IMR-90 (cell line): ENCODE results near the gene ZNF337. TPM values are rescaled to one million over a fixed set of nuclear protein-coding genes. Genes with fewer than 3 reads are reported as not detected.

Experiments used
- ATAC-seq: fragments of 200-7000 bp; cut with Tn5 transposase; 2 replicates; pipeline ENCODE4 v1.9.1; 2020; ENCODE audit warnings: low read depth, mild to moderate bottlenecking, moderate library complexity
- BruUV-seq: library from RNA; stranded (reverse); fragments of 400-500 nt; replicated peaks from 2 replicates; lab custom pipeline; 2021; lab: Mats Ljungman, UMichigan
- CTCF ChIA-PET: fragments of 300-600 bp; formaldehyde crosslinking; extraction: SDS; loops from one replicate; lab custom pipeline; 2021; ENCODE audit warnings: antibody characterized with exemption; lab: Yijun Ruan, JAX
- POLR2A ChIA-PET: fragments of 300-600 bp; sonication (Branson Sonifier 250); formaldehyde crosslinking; loops from one replicate; lab custom pipeline; 2022; ENCODE audit warnings: antibody characterized with exemption; ENCODE audit not compliant: unreplicated experiment; lab: Charles Lee
- DNase-seq: peaks from one replicate; pipeline ENCODE4 v3.0.0; 2013
- H2AFZ ChIP-seq: replicated peaks from 2 replicates; pipeline ENCODE3; 2013; ENCODE audit warnings: low read length, mild to moderate bottlenecking; ENCODE audit not compliant: poor library complexity
- H2AK5ac ChIP-seq: 2 replicates; pipeline ENCODE4 v1.6.1; 2013; ENCODE audit warnings: low read depth, low read length, inconsistent platforms
- H2AK9ac ChIP-seq: replicated peaks from 2 replicates; pipeline ENCODE3; 2013; ENCODE audit warnings: mild to moderate bottlenecking, low read depth, low read length, moderate library complexity; ENCODE audit not compliant: poor library complexity
- H2BK120ac ChIP-seq: 2 replicates; pipeline ENCODE4 v1.6.1; 2013; ENCODE audit warnings: low read depth, low read length, inconsistent platforms
- H2BK15ac ChIP-seq: 3 replicates; pipeline ENCODE4 v1.6.1; 2013; ENCODE audit warnings: low read depth, low read length, inconsistent platforms
- H2BK20ac ChIP-seq: 2 replicates; pipeline ENCODE4 v1.6.1; 2013; ENCODE audit warnings: low read depth, mild to moderate bottlenecking, inconsistent platforms, low read length, moderate library complexity
- H2BK5ac ChIP-seq: 2 replicates; pipeline ENCODE4 v1.6.1; 2013; ENCODE audit warnings: mild to moderate bottlenecking, low read depth, low read length, inconsistent platforms; ENCODE audit not compliant: poor library complexity, severe bottlenecking
- H3K14ac ChIP-seq: replicated peaks from 2 replicates; pipeline ENCODE4 v1.6.1; 2013; ENCODE audit warnings: low read depth, low read length, inconsistent platforms
- H3K18ac ChIP-seq: 2 replicates; pipeline ENCODE4 v1.6.1; 2013; ENCODE audit warnings: low read depth, low read length, control low read depth
- H3K23ac ChIP-seq: 2 replicates; pipeline ENCODE4 v1.6.1; 2013; ENCODE audit warnings: low read depth, low read length, inconsistent platforms
- H3K27ac ChIP-seq: 2 replicates; pipeline ENCODE4 v1.5.1; 2013; ENCODE audit warnings: mild to moderate bottlenecking, control low read depth, low read length; ENCODE audit not compliant: insufficient read depth
- H3K27me3 ChIP-seq: 2 replicates; pipeline ENCODE4 v1.6.1; 2013; ENCODE audit warnings: low read length; ENCODE audit not compliant: control insufficient read depth, insufficient read depth
- H3K36me3 ChIP-seq: 2 replicates; pipeline ENCODE4 v1.6.1; 2013; ENCODE audit warnings: low read length, mixed read lengths; ENCODE audit not compliant: control insufficient read depth, insufficient read depth
- H3K4ac ChIP-seq: 2 replicates; pipeline ENCODE4 v1.6.1; 2013; ENCODE audit warnings: low read depth, low read length, inconsistent platforms
- H3K4me1 ChIP-seq: 2 replicates; pipeline ENCODE4 v1.6.1; 2013; ENCODE audit warnings: low read length, mixed read lengths; ENCODE audit not compliant: control insufficient read depth, insufficient read depth
- H3K4me2 ChIP-seq: 2 replicates; pipeline ENCODE4 v1.6.1; 2013; ENCODE audit warnings: low read depth, mild to moderate bottlenecking, control low read depth, low read length, moderate library complexity
- H3K4me3 ChIP-seq: 2 replicates; pipeline ENCODE4 v1.5.1; 2013; ENCODE audit warnings: low read depth, mild to moderate bottlenecking, control low read depth, low read length, moderate library complexity; ENCODE audit not compliant: insufficient read depth
- H3K56ac ChIP-seq: 2 replicates; pipeline ENCODE4 v1.6.1; 2013; ENCODE audit warnings: low read length, inconsistent platforms; ENCODE audit not compliant: insufficient read depth; ENCODE audit errors: extremely low read depth
- H3K79me1 ChIP-seq, 2 experiments: 2 replicates each; pipeline ENCODE4 v1.6.1; 2013; ENCODE audit warnings: low read length in 2 of 2, inconsistent platforms in 1 of 2, low read depth in 1 of 2
- H3K9ac ChIP-seq: 2 replicates; pipeline ENCODE4 v1.6.1; 2013; ENCODE audit warnings: low read depth, low read length, control low read depth
- H3K9me1 ChIP-seq: 2 replicates; pipeline ENCODE4 v1.6.1; 2013; ENCODE audit warnings: low read length, inconsistent platforms; ENCODE audit not compliant: insufficient read depth
- H3K9me3 ChIP-seq: 2 replicates; pipeline ENCODE4 v1.6.1; 2013; ENCODE audit warnings: low read length; ENCODE audit not compliant: control insufficient read depth, insufficient read depth
- H4K20me1 ChIP-seq: 2 replicates; pipeline ENCODE4 v1.6.1; 2013; ENCODE audit warnings: low read length, inconsistent platforms; ENCODE audit not compliant: insufficient read depth
- H4K5ac ChIP-seq: 2 replicates; pipeline ENCODE4 v1.6.1; 2013; ENCODE audit warnings: mild to moderate bottlenecking, low read depth, low read length, control low read depth
- H4K8ac ChIP-seq, 2 experiments: 2 replicates each; pipeline ENCODE4 v1.6.1; 2013; ENCODE audit warnings: low read depth in 2 of 2, low read length in 2 of 2, control low read depth in 1 of 2, inconsistent platforms in 1 of 2
- H4K91ac ChIP-seq: 2 replicates; pipeline ENCODE4 v1.6.1; 2013; ENCODE audit warnings: low read depth, low read length, inconsistent platforms; ENCODE audit not compliant: insufficient read depth
- BHLHE40 ChIP-seq: fragments of 150-350 bp; IDR thresholded peaks from 2 replicates; pipeline ENCODE4 v1.6.1; 2016; ENCODE audit warnings: mild to moderate bottlenecking, low read depth, low read length
- CEBPB ChIP-seq: IDR thresholded peaks from 2 replicates; pipeline ENCODE4 v1.6.1; 2012; ENCODE audit warnings: low read depth, low read length, improper control_type of control experiment
- CHD1 ChIP-seq: IDR thresholded peaks from 2 replicates; pipeline ENCODE4 v1.6.1; 2012; ENCODE audit warnings: low read depth, low read length, improper control_type of control experiment
- CTCF ChIP-seq: conservative IDR thresholded peaks from 2 replicates; pipeline ENCODE4 v1.5.1; 2012; ENCODE audit warnings: mild to moderate bottlenecking, low read depth, low read length, improper control_type of control experiment
- ELK1 ChIP-seq: fragments of 150-350 bp; IDR thresholded peaks from 2 replicates; pipeline ENCODE4 v1.6.1; 2016; ENCODE audit warnings: low read depth, mild to moderate bottlenecking, low read length, moderate library complexity, borderline replicate concordance
- FOS ChIP-seq: fragments of 150-350 bp; IDR thresholded peaks from 2 replicates; pipeline ENCODE4 v1.6.1; 2016; ENCODE audit warnings: low read depth, low read length
- MAFK ChIP-seq: IDR thresholded peaks from 2 replicates; pipeline ENCODE4 v1.6.1; 2012; ENCODE audit warnings: low read depth, low read length, improper control_type of control experiment
- MAZ ChIP-seq: IDR thresholded peaks from 2 replicates; pipeline ENCODE4 v1.6.1; 2012; ENCODE audit warnings: low read depth, mild to moderate bottlenecking, low read length, improper control_type of control experiment, moderate library complexity, borderline replicate concordance
- MXI1 ChIP-seq: IDR thresholded peaks from 2 replicates; pipeline ENCODE4 v1.6.1; 2012; ENCODE audit warnings: low read depth, mild to moderate bottlenecking, low read length, moderate library complexity, borderline replicate concordance
- NFE2L2 ChIP-seq: fragments of 150-350 bp; IDR thresholded peaks from 2 replicates; pipeline ENCODE4 v1.6.1; 2016; ENCODE audit warnings: low read depth, mild to moderate bottlenecking, low read length
- POLR2A ChIP-seq: IDR thresholded peaks from 2 replicates; pipeline ENCODE4 v1.6.1; 2012; ENCODE audit warnings: mild to moderate bottlenecking, low read depth, low read length
- RAD21 ChIP-seq: IDR thresholded peaks from 2 replicates; pipeline ENCODE4 v1.6.1; 2012; ENCODE audit warnings: low read length, improper control_type of control experiment
- RCOR1 ChIP-seq: IDR thresholded peaks from 2 replicates; pipeline ENCODE4 v1.6.1; 2012; ENCODE audit warnings: mild to moderate bottlenecking, low read length, improper control_type of control experiment; ENCODE audit not compliant: insufficient replicate concordance
- RFX5 ChIP-seq: IDR thresholded peaks from 2 replicates; pipeline ENCODE4 v1.8.0; 2012; ENCODE audit warnings: low read depth, mild to moderate bottlenecking, low read length, moderate library complexity
- SMC3 ChIP-seq: fragments of 150-350 bp; IDR thresholded peaks from 2 replicates; pipeline ENCODE4 v1.6.1; 2016; ENCODE audit warnings: low read depth, mild to moderate bottlenecking, antibody characterized with exemption, low read length, moderate library complexity
- USF2 ChIP-seq: fragments of 150-350 bp; IDR thresholded peaks from 2 replicates; pipeline ENCODE4 v1.6.1; 2017; ENCODE audit warnings: mild to moderate bottlenecking, antibody characterized with exemption, low read length, low read depth
- WGBS, 2 experiments: methylation state at CpG; one replicate each; pipeline versions ENCODE4 v1.1.5 to v1.1.7; 2013; ENCODE audit warnings: missing lambda C conversion rate in 2 of 2; ENCODE audit not compliant: insufficient read length in 1 of 2; ENCODE audit errors: extremely low coverage in 2 of 2; 5-methylcytosine and 5-hydroxymethylcytosine counted together
- dilution Hi-C: fragments of 300-500 bp; cut with HindIII; formaldehyde crosslinking; loops from one replicate; pipeline ENCODE4 v1.14.3; 2018; ENCODE audit warnings: low sequenced_read_pairs; ENCODE audit not compliant: unreplicated experiment
- in situ Hi-C: fragments of 300-500 bp; cut with MboI; formaldehyde crosslinking; loops from 3 replicates; pipeline ENCODE4 v1.14.3; 2019; ENCODE audit warnings: low sequenced_read_pairs, inconsistent platforms, mixed read lengths
- intact Hi-C: fragments of 100-400 bp; cut with micrococcal nuclease; formaldehyde crosslinking; loops from 2 replicates; pipeline ENCODE4 v1.10.0; 2022
- polyA plus RNA-seq, 3 experiments: library from polyadenylated mRNA; depleted of rRNA; stranded (reverse); fragments of >200 nt; gene quantifications; 2 replicates each; pipeline ENCODE4 v1.2.3, GENCODE V29; 2012; ENCODE audit warnings: low replicate concordance in 1 of 3
- total RNA-seq: library from RNA; depleted of rRNA; stranded (reverse); fragments of >200 nt; gene quantifications from 2 replicates; pipeline ENCODE4 v1.2.3, GENCODE V29; 2012

Gene ZNF337
- total and polyA plus RNA-seq, 2 of the 4 experiments (the other 2 are of a cell fraction): 10.4 to 16.5 TPM

DNA sequence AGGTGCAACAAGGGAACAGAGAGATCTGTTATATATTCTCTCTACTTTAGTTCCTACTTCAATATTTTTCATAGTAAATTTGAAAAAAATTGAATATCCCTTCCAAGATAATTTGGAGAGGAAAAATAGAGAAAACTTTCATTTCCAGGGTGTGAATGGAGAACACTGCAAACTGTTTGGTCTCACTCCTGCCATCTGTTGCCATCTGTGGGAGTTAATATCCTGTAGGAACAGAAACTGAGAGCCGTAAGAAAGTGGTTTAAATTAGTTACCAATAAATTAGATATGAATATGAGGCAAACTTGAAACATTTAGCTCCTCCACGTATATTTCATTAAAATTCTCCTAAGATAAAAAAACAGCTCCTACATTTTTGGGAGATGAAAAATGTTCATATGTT lies 4.2 kb downstream of the ZNF337 start:
- no peak overlapping the region for H2AFZ ChIP-seq
- H3K27me3 ChIP-seq: no peaks in the 10 kb centered on the region
- peaks cover 40 to 43% of the 10 kb centered on the region in 2 experiments for H3K79me1 ChIP-seq
- H3K14ac ChIP-seq: no peak overlapping the region
- ATAC-seq: no peak
- H2BK5ac ChIP-seq: no peak overlapping the region
- H2BK20ac ChIP-seq: no peak overlapping the region
- BruUV-seq: no TSS peak
- H3K9me3 ChIP-seq: no peaks in the 10 kb centered on the region
- H2BK120ac ChIP-seq: no peak overlapping the region
- no peak overlapping the region for H3K18ac ChIP-seq
- no peak overlapping the region for H3K4me3 ChIP-seq
- no peak overlapping the region for H3K56ac ChIP-seq
- H3K27ac ChIP-seq: no peak overlapping the region
- no peak overlapping the region for H3K23ac ChIP-seq
- DNase-seq: no peak
- H2AK5ac ChIP-seq: no peak overlapping the region
- POLR2A ChIA-PET: no interaction called here
- no peak overlapping the region for H4K5ac ChIP-seq
- intact Hi-C loops (no loop called here), in situ Hi-C loops (loop anchor here (25.0 kb wide), 3 partner anchors 295 to 705 kb away; partner anchors contain the start of gene APMAP), dilution Hi-C loops (no loop called here)
- H3K4ac ChIP-seq: no peak overlapping the region
- no peak overlapping the region for H3K9ac ChIP-seq
- no peak overlapping the region for H3K4me2 ChIP-seq
- peaks cover 5% of the 10 kb centered on the region for H3K36me3 ChIP-seq
- TF ChIP-seq MAZ (no peak), MXI1 (no peak), RAD21 (no peak), CTCF (no peak), POLR2A (no peak), NFE2L2 (no peak), MAFK (no peak), SMC3 (no peak), RCOR1 (no peak), RFX5 (no peak), ELK1 (no peak), CEBPB (no peak), USF2 (no peak), BHLHE40 (no peak), CHD1 (no peak), FOS (no peak)
- peaks cover 5% of the 10 kb centered on the region for H3K4me1 ChIP-seq
- H3K9me1 ChIP-seq: peaks cover 6% of the 10 kb centered on the region; the same call in 1 of the 2 replicates
- no peak overlapping the region for H2AK9ac ChIP-seq
- H2BK15ac ChIP-seq: no peak overlapping the region
- CTCF ChIA-PET: no interaction called here
- no CpG with 5 or more reads among the region's 2 CpGs for WGBS, 2 experiments
- no peak overlapping the region for H4K8ac ChIP-seq
- H4K20me1 ChIP-seq: no peaks in the 10 kb centered on the region
- H4K91ac ChIP-seq: no peak overlapping the region
